DND-41 (cell line): ENCODE measurements around the gene SLC1A2.

Experiments used
- ATAC-seq: fragments of 200-7000 bp; cut with Tn5 transposase; 3 replicates; pipeline ENCODE4 v1.9.1; 2021; ENCODE audit warnings: low read depth; ENCODE audit not compliant: insufficient read depth
- DNase-seq: peaks from one replicate; pipeline ENCODE4 v3.0.0-alpha.2; 2020
- H2AFZ ChIP-seq: 2 replicates; pipeline ENCODE4 v1.6.0; 2012; ENCODE audit warnings: low read depth, low read length
- H3K27ac ChIP-seq: 2 replicates; pipeline ENCODE4 v1.5.1; 2012; ENCODE audit warnings: low read length, inconsistent platforms
- H3K27me3 ChIP-seq: fragments of 200-600 bp; sonication (generic); 2 replicates; pipeline ENCODE4 v1.6.0; 2012; ENCODE audit warnings: low read length, mild to moderate bottlenecking, inconsistent platforms; ENCODE audit not compliant: insufficient read depth, poor library complexity
- H3K36me3 ChIP-seq: 2 replicates; pipeline ENCODE4 v1.5.1; 2012; ENCODE audit warnings: low read length, inconsistent platforms; ENCODE audit not compliant: insufficient read depth
- H3K4me1 ChIP-seq: 2 replicates; pipeline ENCODE4 v1.5.1; 2012; ENCODE audit warnings: mild to moderate bottlenecking, low read length; ENCODE audit not compliant: insufficient read depth
- H3K4me2 ChIP-seq: 2 replicates; pipeline ENCODE4 v1.6.0; 2012; ENCODE audit warnings: mild to moderate bottlenecking, moderate library complexity, low read length, inconsistent platforms; ENCODE audit not compliant: insufficient read depth
- H3K4me3 ChIP-seq, 2 experiments: fragments of 200-600 bp in 1 of 2; shearing (Covaris generic) in 1 of 2; 2 replicates each; pipeline ENCODE4 v1.5.1; 2012 to 2016; ENCODE audit warnings: inconsistent platforms in 2 of 2, low read length in 2 of 2, mild to moderate bottlenecking in 2 of 2, low read depth in 1 of 2, moderate library complexity in 1 of 2
- H3K79me2 ChIP-seq: 2 replicates; pipeline ENCODE4 v1.6.0; 2012; ENCODE audit warnings: low read length, inconsistent platforms; ENCODE audit not compliant: insufficient read depth
- H3K9ac ChIP-seq: 2 replicates; pipeline ENCODE4 v1.6.0; 2012; ENCODE audit warnings: low read depth, mild to moderate bottlenecking, inconsistent platforms, low read length, moderate library complexity
- H3K9me3 ChIP-seq: 2 replicates; pipeline ENCODE4 v1.5.1; 2012; ENCODE audit warnings: low read length, moderate library complexity, mild to moderate bottlenecking, inconsistent platforms; ENCODE audit not compliant: insufficient read depth, severe bottlenecking
- H4K20me1 ChIP-seq: 2 replicates; pipeline ENCODE4 v1.6.0; 2012; ENCODE audit warnings: low read length; ENCODE audit not compliant: insufficient read depth
- EZH2 ChIP-seq: IDR thresholded peaks from 3 replicates; pipeline ENCODE4 v1.6.1; 2012; ENCODE audit warnings: borderline replicate concordance, low read depth, mild to moderate bottlenecking, moderate library complexity, low read length, inconsistent platforms; ENCODE audit not compliant: severe bottlenecking
- TF ChIP-seq, protein P1 (sequence below): IDR thresholded peaks from 2 replicates; pipeline ENCODE4 v1.5.1; 2012; ENCODE audit warnings: borderline replicate concordance, low read length, moderate library complexity, mild to moderate bottlenecking; ENCODE audit not compliant: poor library complexity, severe bottlenecking; ENCODE audit errors: extremely low read depth

Gene SLC1A2

GRCh38 chr11:35288817-35289541, 130.4 kb downstream of the SLC1A2 start:
- ATAC-seq (no peak), DNase-seq (no peak)
- H3K27ac ChIP-seq = no peak overlapping the region
- no peaks in the 10 kb centered on the region for H3K4me1 ChIP-seq
- no peak for TF ChIP-seq EZH2
- TF ChIP-seq, protein P1, sequence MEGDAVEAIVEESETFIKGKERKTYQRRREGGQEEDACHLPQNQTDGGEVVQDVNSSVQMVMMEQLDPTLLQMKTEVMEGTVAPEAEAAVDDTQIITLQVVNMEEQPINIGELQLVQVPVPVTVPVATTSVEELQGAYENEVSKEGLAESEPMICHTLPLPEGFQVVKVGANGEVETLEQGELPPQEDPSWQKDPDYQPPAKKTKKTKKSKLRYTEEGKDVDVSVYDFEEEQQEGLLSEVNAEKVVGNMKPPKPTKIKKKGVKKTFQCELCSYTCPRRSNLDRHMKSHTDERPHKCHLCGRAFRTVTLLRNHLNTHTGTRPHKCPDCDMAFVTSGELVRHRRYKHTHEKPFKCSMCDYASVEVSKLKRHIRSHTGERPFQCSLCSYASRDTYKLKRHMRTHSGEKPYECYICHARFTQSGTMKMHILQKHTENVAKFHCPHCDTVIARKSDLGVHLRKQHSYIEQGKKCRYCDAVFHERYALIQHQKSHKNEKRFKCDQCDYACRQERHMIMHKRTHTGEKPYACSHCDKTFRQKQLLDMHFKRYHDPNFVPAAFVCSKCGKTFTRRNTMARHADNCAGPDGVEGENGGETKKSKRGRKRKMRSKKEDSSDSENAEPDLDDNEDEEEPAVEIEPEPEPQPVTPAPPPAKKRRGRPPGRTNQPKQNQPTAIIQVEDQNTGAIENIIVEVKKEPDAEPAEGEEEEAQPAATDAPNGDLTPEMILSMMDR = no peak
- H3K9me3 ChIP-seq = no peaks in the 10 kb centered on the region
- no peak overlapping the region for H3K9ac ChIP-seq
- no peaks in the 10 kb centered on the region for H3K79me2 ChIP-seq
- H3K4me3 ChIP-seq = no peak overlapping the region
- no peak overlapping the region for H3K4me2 ChIP-seq
- no peaks in the 10 kb centered on the region for H3K27me3 ChIP-seq
- no peaks in the 10 kb centered on the region for H4K20me1 ChIP-seq
- no peak overlapping the region for H2AFZ ChIP-seq
- no peaks in the 10 kb centered on the region for H3K36me3 ChIP-seq

GRCh38 chr11:35288309-35288708, 131.0 kb downstream of the SLC1A2 start:
- no peak overlapping the region for H3K9ac ChIP-seq
- TF ChIP-seq EZH2 = no peak
- TF ChIP-seq, protein P1 = no peak
- H3K4me2 ChIP-seq = no peak overlapping the region
- H3K79me2 ChIP-seq = no peaks in the 10 kb centered on the region
- H2AFZ ChIP-seq = no peak overlapping the region
- H3K9me3 ChIP-seq = no peaks in the 10 kb centered on the region
- no peak for DNase-seq
- no peak overlapping the region for H3K4me3 ChIP-seq
- H4K20me1 ChIP-seq = no peaks in the 10 kb centered on the region
- no peak for ATAC-seq
- no peaks in the 10 kb centered on the region for H3K27me3 ChIP-seq
- no peak overlapping the region for H3K27ac ChIP-seq
- no peaks in the 10 kb centered on the region for H3K4me1 ChIP-seq
- no peaks in the 10 kb centered on the region for H3K36me3 ChIP-seq

DNA sequence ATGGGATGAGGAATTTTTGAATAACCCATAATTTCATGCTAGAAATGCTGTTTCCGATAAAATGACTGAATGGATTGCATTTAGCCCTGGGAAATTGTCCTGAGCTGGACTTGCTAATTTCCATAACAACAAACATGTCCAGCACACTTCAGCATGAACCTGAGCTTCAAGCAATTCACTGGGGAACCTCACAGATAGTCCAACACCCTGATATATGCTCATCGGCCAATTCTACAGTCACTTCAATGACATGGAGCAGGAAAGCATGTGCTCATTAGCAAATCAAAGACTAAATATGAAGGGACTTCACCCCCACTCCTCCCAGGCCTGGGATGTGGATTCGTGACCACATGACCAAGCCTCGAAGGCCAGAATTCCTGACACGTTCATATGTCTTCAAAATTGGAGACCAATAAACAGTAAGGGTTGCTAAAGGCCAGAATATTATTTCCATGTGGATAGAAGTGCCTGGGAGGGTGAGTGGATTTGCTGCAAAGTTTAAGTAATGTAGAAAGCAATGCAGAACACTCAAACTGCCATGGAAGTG, 131.9 kb downstream of the SLC1A2 start:
- ATAC-seq = no peak
- Histone ChIP-seq H3K36me3 (no peaks in the 10 kb centered on the region), H3K9ac (no peak overlapping the region), H3K27ac (no peak overlapping the region), H3K4me2 (no peak overlapping the region), H3K9me3 (no peaks in the 10 kb centered on the region), H4K20me1 (no peaks in the 10 kb centered on the region), H3K79me2 (no peaks in the 10 kb centered on the region), H3K27me3 (no peaks in the 10 kb centered on the region), H3K4me3 (no peak overlapping the region), H2AFZ (no peak overlapping the region), H3K4me1 (no peaks in the 10 kb centered on the region)
- no peak for DNase-seq
- TF ChIP-seq, protein P1 = no peak
- TF ChIP-seq EZH2 = no peak
